ENCODE data around the gene CEBPZOS.

Gene CEBPZOS

DNA sequence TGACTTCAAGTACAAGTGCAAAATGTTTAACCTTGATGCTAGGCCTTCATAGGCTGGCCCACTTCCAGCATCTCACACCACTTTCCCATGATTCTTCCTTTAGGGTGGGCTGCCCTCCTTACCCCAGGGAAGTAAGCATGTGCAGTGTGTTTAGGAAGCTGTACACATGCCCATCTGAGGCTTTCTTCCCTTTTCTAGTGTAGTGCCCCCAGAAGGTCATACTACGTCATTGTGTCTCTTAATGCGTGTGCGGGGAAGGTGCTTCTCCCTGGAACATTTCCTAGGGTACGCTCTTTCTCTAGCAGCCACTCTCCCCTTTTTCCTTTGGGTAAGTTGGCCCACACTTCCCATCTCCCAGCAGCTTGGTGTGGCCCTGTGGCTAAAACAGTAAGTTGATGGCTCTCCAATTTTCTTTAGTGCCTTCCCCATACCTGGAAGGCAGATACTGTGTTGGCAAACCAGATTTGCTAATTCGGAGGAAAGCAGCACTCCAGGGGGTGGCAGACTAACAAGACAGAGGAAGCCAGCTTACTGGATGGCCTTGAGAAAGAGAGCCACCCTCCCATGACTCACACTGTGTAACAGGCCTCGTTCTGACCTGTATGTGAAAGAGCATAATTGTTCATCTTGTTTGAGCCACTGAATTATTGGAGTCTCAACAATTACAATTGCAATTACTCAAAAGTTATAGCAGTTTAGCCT, 6.7 kb upstream of the CEBPZOS start:
- no peak overlapping the region for H3K4me3 ChIP-seq (ENCODE audit: low read depth, low read length)
- no peaks in the 10 kb centered on the region for H3K9me3 ChIP-seq (ENCODE audit: control insufficient read depth, insufficient read depth, low read depth, low read length)
- H3K36me3 ChIP-seq (ENCODE audit: control insufficient read depth in 2 of 2, insufficient read depth in 1 of 2, low read length in 2 of 2): no peaks in the 10 kb centered on the region
- ChIA-PET POLR2A (interaction anchor here (0.9 kb wide), 1 partner anchor 42 kb away, joined by 3 read pairs; the partner anchor contains the start of genes CEBPZ and NDUFAF7), CTCF (interaction anchor here (0.6 to 1.2 kb wide), 7 partner anchors 9 to 150 kb away, joined by 3 to 5 read pairs (median 3); no protein-coding TSS in a partner anchor)
- H3K4me1 ChIP-seq (ENCODE audit: control insufficient read depth, insufficient read depth, low read length): peaks cover 6% of the 10 kb centered on the region; the same call in 1 of the 2 replicates
- H3K27ac ChIP-seq (ENCODE audit: extremely low read depth, low read depth, low read length): no peak overlapping the region
- TF ChIP-seq ZNF571 (tag by site-specific recombination; IDR thresholded peaks at IDR 0.05) (no peak), GLIS1 (tag by site-specific recombination; IDR thresholded peaks at IDR 0.05) (peak; percentile 55), ZEB2 (tag by site-specific recombination; IDR thresholded peaks at IDR 0.05) (no peak), ZNF354C (tag by site-specific recombination; IDR thresholded peaks at IDR 0.05; ENCODE audit: borderline replicate concordance, low read depth) (no peak), SCRT2 (tag by site-specific recombination; IDR thresholded peaks at IDR 0.05) (peak; percentile 75), SP3 (tag by site-specific recombination; IDR thresholded peaks at IDR 0.05) (peak; percentile 28; the same call in 1 of the 2 replicates), MZF1 (tag by site-specific recombination; IDR thresholded peaks at IDR 0.05; ENCODE audit: borderline replicate concordance) (no peak), ZNF600 (tag by site-specific recombination; IDR thresholded peaks at IDR 0.05) (0 out of 2 replicates have a peak, but pooled peaks have one; percentile 60), IKZF3 (tag by site-specific recombination; IDR thresholded peaks at IDR 0.05) (no peak), ZBTB20 (tag by site-specific recombination; IDR thresholded peaks at IDR 0.05) (no peak), SCRT1 (tag by site-specific recombination; IDR thresholded peaks at IDR 0.05; ENCODE audit: borderline replicate concordance) (no peak), KLF9 (tag by site-specific recombination; IDR thresholded peaks at IDR 0.05; ENCODE audit: low read depth) (no peak), ZNF214 (tag by site-specific recombination; IDR thresholded peaks at IDR 0.05; ENCODE audit: borderline replicate concordance) (no peak), ZBTB8A (tag by site-specific recombination; IDR thresholded peaks at IDR 0.05) (no peak), ZSCAN16 (tag by site-specific recombination; IDR thresholded peaks at IDR 0.05) (no peak), ZNF785 (tag by site-specific recombination; IDR thresholded peaks at IDR 0.05) (no peak), TRIM28 (IDR thresholded peaks at IDR 0.05; ENCODE audit: borderline replicate concordance, low read length) (peak; percentile 48; the same call in 1 of the 2 replicates), ZNF174 (tag by site-specific recombination; IDR thresholded peaks at IDR 0.05) (no peak)
- TF ChIP-seq, protein P1, sequence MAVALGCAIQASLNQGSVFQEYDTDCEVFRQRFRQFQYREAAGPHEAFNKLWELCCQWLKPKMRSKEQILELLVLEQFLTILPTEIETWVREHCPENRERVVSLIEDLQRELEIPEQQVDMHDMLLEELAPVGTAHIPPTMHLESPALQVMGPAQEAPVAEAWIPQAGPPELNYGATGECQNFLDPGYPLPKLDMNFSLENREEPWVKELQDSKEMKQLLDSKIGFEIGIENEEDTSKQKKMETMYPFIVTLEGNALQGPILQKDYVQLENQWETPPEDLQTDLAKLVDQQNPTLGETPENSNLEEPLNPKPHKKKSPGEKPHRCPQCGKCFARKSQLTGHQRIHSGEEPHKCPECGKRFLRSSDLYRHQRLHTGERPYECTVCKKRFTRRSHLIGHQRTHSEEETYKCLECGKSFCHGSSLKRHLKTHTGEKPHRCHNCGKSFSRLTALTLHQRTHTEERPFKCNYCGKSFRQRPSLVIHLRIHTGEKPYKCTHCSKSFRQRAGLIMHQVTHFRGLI (tag by site-specific recombination; IDR thresholded peaks at IDR 0.05): no peak
- TF ChIP-seq, protein P2, sequence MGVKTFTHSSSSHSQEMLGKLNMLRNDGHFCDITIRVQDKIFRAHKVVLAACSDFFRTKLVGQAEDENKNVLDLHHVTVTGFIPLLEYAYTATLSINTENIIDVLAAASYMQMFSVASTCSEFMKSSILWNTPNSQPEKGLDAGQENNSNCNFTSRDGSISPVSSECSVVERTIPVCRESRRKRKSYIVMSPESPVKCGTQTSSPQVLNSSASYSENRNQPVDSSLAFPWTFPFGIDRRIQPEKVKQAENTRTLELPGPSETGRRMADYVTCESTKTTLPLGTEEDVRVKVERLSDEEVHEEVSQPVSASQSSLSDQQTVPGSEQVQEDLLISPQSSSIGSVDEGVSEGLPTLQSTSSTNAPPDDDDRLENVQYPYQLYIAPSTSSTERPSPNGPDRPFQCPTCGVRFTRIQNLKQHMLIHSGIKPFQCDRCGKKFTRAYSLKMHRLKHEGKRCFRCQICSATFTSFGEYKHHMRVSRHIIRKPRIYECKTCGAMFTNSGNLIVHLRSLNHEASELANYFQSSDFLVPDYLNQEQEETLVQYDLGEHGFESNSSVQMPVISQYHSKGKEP (tag by site-specific recombination; IDR thresholded peaks at IDR 0.05): no peak
- TF ChIP-seq, protein P3, sequence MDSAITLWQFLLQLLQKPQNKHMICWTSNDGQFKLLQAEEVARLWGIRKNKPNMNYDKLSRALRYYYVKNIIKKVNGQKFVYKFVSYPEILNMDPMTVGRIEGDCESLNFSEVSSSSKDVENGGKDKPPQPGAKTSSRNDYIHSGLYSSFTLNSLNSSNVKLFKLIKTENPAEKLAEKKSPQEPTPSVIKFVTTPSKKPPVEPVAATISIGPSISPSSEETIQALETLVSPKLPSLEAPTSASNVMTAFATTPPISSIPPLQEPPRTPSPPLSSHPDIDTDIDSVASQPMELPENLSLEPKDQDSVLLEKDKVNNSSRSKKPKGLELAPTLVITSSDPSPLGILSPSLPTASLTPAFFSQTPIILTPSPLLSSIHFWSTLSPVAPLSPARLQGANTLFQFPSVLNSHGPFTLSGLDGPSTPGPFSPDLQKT (IDR thresholded peaks at IDR 0.05; ENCODE audit: borderline replicate concordance, low read depth, low read length): no peak
- TF ChIP-seq, protein P4, sequence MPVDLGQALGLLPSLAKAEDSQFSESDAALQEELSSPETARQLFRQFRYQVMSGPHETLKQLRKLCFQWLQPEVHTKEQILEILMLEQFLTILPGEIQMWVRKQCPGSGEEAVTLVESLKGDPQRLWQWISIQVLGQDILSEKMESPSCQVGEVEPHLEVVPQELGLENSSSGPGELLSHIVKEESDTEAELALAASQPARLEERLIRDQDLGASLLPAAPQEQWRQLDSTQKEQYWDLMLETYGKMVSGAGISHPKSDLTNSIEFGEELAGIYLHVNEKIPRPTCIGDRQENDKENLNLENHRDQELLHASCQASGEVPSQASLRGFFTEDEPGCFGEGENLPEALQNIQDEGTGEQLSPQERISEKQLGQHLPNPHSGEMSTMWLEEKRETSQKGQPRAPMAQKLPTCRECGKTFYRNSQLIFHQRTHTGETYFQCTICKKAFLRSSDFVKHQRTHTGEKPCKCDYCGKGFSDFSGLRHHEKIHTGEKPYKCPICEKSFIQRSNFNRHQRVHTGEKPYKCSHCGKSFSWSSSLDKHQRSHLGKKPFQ (tag by site-specific recombination; IDR thresholded peaks at IDR 0.05): no peak
- TF ChIP-seq, protein P5, sequence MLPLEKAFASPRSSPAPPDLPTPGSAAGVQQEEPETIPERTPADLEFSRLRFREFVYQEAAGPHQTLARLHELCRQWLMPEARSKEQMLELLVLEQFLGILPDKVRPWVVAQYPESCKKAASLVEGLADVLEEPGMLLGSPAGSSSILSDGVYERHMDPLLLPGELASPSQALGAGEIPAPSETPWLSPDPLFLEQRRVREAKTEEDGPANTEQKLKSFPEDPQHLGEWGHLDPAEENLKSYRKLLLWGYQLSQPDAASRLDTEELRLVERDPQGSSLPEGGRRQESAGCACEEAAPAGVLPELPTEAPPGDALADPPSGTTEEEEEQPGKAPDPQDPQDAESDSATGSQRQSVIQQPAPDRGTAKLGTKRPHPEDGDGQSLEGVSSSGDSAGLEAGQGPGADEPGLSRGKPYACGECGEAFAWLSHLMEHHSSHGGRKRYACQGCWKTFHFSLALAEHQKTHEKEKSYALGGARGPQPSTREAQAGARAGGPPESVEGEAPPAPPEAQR (tag by site-specific recombination; IDR thresholded peaks at IDR 0.05): no peak
- TF ChIP-seq, protein P6, sequence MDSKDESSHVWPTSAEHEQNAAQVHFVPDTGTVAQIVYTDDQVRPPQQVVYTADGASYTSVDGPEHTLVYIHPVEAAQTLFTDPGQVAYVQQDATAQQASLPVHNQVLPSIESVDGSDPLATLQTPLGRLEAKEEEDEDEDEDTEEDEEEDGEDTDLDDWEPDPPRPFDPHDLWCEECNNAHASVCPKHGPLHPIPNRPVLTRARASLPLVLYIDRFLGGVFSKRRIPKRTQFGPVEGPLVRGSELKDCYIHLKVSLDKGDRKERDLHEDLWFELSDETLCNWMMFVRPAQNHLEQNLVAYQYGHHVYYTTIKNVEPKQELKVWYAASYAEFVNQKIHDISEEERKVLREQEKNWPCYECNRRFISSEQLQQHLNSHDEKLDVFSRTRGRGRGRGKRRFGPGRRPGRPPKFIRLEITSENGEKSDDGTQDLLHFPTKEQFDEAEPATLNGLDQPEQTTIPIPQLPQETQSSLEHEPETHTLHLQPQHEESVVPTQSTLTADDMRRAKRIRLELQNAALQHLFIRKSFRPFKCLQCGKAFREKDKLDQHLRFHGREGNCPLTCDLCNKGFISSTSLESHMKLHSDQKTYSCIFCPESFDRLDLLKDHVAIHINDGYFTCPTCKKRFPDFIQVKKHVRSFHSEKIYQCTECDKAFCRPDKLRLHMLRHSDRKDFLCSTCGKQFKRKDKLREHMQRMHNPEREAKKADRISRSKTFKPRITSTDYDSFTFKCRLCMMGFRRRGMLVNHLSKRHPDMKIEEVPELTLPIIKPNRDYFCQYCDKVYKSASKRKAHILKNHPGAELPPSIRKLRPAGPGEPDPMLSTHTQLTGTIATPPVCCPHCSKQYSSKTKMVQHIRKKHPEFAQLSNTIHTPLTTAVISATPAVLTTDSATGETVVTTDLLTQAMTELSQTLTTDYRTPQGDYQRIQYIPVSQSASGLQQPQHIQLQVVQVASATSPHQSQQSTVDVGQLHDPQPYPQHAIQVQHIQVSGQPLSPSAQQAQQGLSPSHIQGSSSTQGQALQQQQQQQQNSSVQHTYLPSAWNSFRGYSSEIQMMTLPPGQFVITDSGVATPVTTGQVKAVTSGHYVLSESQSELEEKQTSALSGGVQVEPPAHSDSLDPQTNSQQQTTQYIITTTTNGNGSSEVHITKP (tag by site-specific recombination; IDR thresholded peaks at IDR 0.05): peak; percentile 76
- TF ChIP-seq, protein P7, sequence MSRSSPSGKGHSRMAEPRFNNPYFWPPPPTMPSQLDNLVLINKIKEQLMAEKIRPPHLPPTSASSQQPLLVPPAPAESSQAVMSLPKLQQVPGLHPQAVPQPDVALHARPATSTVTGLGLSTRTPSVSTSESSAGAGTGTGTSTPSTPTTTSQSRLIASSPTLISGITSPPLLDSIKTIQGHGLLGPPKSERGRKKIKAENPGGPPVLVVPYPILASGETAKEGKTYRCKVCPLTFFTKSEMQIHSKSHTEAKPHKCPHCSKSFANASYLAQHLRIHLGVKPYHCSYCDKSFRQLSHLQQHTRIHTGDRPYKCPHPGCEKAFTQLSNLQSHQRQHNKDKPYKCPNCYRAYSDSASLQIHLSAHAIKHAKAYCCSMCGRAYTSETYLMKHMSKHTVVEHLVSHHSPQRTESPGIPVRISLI (tag by site-specific recombination; IDR thresholded peaks at IDR 0.05): no peak

Data from HEK293 (cell line).